GM12873 (cell line): Measurements from ENCODE around the gene PRKCA.

Experiments
- CTCF ChIP-seq: IDR thresholded peaks from 2 replicates; pipeline ENCODE4 v1.5.1; 2012; ENCODE audit warnings: low read depth, mild to moderate bottlenecking, moderate library complexity, low read length, control low read depth; ENCODE audit not compliant: insufficient read depth; ENCODE audit errors: missing control alignments

Gene PRKCA

GRCh38 chr17:66406701-66407644, 104.6 kb downstream of the PRKCA start:
- TF ChIP-seq CTCF, result no peak

- no peak for TF ChIP-seq CTCF
These were observed 105.5 kb downstream of the PRKCA start for GRCh38 chr17:66407864-66408263.

GRCh38 chr17:66411520-66411919, 109.1 kb downstream of the PRKCA start:
- TF ChIP-seq CTCF, result no peak

- no peak for TF ChIP-seq CTCF
These were observed 110.6 kb downstream of the PRKCA start for GRCh38 chr17:66412857-66413558.

- TF ChIP-seq CTCF, result no peak
These were observed 111.4 kb downstream of the PRKCA start for GRCh38 chr17:66413559-66414520.

GRCh38 chr17:66414561-66415175, 112.3 kb downstream of the PRKCA start:
- no peak for TF ChIP-seq CTCF
